Jurkat, Clone E6-1 (cell line): ENCODE results near the gene PRG3. TPM values are rescaled to one million over a fixed set of nuclear protein-coding genes. Genes with fewer than 3 reads are reported as not detected.

Experiments used
- DNase-seq: peaks from one replicate; pipeline ENCODE4 v3.0.0-alpha.2; 2011; ENCODE audit warnings: low read depth, low spot score
- H3K4me3 ChIP-seq: 2 replicates; pipeline ENCODE4 v1.5.1; 2011; ENCODE audit warnings: mild to moderate bottlenecking, low read length, control low read depth, moderate library complexity
- polyA plus RNA-seq: library from polyadenylated mRNA; unstranded; fragments of >200 nt; gene quantifications from one replicate; pipeline ENCODE4 v1.2.1, GENCODE V29; 2012; ENCODE audit warnings: missing spikeins; ENCODE audit not compliant: insufficient read length, insufficient read depth

PRG3 gene, protein sequence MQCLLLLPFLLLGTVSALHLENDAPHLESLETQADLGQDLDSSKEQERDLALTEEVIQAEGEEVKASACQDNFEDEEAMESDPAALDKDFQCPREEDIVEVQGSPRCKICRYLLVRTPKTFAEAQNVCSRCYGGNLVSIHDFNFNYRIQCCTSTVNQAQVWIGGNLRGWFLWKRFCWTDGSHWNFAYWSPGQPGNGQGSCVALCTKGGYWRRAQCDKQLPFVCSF
- polyA plus RNA-seq = not detected

DNA sequence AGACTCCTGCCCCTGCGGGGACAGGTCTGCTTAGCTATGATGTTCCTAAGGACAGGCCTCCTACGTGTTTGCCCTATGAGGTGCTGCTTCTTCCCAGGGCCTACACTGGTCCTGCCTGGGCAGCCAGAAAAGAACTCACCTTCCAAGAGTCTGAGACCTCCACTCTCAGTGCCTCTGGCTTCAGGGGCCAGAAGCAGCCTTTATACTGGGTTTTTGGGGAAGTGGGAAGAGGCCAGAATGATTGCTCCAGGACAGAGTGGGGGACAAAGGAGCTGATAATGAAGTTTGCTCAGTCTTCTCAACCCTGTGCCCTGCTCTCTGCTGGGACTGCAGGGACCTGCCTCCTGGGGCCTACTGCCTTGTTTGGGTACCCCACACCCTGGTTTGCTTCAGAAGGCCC, at the start of gene PRG3:
Gene PRG3 (minus strand): TSS at position 176 of the 400 bp plus-strand sequence. CDS start 442 bp downstream, outside the sequence.
- no peak within 1 kb of the TSS for H3K4me3 ChIP-seq
- DNase-seq = no peak

DNA sequence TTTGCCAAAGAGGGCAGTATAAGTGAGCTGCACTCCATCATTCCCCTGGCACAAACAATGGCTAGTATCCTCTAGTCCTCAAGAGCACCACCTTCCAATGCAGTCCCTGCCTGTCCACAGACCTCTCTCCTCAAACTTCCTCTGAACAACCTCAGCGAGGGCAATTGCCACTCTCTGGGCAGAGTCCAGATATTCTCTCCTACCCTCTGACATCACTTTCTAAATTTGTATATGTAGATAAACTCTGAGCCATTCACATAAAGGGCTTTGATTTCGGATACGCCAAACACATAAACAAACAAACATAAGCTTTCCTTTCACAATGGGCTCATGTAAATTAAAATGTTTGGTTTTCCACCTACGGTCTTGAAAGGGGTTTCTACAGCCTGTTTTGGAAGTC, 49.0 kb upstream of the PRG3 start:
- DNase-seq = no peak
- no peak overlapping the region for H3K4me3 ChIP-seq

DNA sequence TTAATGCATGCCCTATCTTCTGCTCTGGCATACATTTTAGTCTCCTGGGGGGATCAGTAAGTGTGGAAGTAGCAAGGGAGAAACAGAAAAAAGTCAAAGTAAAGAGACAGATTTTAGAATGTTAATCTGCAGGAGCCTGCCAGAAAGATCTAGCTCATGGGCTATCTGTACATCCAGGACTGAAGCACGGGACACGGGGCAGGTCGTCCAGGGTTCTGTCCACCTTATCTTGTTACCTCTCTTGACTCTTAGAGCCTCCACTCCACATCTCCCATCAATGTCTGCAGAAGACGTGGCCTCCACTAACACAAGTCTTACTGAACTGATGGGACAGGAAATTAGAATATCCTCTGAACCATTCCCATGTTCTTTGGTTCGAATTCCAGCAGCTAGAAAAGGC, 47.7 kb upstream of the PRG3 start:
- H3K4me3 ChIP-seq = no peak overlapping the region
- no peak for DNase-seq

DNA sequence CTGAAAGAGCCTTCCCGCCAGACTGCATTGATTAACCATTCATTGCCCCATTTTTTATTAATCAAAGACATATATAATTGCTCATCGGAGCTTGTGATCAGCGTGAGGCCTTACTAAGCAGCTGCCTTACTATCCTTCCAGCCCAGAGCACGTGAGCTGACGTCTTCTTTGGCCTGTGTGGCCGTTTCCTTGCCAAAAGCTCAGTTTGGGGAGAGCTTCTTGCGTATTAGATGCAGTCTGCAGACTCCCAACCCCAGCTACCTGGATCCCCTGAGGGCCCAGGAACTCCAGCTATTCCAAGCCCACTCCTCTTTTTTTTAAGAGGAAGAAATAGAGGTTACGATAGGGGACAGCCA, 46.8 kb upstream of the PRG3 start:
- H3K4me3 ChIP-seq = no peak overlapping the region
- DNase-seq = no peak

DNA sequence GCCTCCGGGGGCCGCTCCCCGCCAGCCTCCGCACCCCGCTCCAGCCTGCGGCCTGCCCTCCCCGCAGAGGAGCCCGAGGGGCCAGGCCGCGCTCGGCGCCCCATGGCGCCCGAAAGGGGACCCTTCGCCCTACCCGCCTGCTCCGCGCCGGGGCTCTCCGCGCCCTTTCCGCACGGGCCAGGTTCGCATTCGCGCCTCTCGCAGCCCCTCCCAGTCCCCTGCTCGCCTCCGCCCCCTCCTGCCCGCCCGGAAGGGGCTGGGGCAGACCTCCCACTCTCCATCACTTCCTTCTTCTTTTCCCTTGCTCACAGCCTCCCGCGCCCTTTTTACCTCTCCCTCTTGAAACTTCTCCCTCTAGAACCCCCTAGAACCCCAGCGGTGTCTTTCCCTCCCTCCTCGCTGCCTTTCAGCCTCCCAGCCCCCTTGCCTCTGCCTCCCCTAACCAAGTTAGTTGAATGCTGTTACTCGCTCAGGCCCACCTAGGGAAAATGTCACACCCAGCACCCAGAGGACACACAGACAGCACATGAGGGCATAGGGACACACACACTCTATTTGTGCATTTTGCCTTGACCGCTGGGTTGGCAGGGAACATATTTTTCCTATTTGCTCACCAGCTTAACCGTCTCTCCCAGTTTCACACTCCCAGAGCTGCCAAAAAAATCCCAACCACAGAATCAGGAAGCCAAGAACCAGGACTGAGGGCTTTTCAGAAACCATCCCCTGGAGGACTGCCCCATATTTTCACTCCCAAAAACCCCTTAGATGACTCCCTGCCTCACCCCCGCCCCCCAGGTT, 46.2 kb upstream of the PRG3 start, which contains the start of gene SLC43A3:
Gene SLC43A3 (minus strand): TSS at position 193 of the 798 bp plus-strand sequence. CDS start 949 bp downstream, outside the sequence.
- peak; percentile 63 for DNase-seq
- peak within 1 kb of the TSS; percentile 74 for H3K4me3 ChIP-seq

DNA sequence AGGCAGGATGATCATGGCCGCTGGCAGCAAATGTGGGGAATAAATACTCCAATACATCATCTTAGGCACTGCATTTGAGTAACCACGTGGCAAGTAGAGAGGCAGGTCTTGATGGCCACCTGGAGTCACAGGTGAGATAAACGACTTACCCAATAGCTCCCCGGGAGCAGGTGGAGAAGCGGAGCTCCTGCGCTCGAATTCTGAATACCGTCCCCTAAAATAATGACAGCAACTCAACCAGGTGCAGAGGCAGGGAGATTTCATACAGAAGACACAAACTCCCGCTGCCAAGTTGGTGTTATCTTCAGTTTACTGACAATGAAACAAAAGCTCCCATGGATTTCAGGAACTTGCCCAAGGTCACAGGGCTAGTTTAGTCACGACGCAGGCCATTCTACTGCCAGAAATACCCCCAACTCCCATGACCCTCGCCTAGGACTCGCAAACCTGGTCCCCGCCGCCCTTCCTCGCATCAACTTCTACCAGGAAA, 45.5 kb upstream of the PRG3 start:
- peak overlapping the region; percentile 74 for H3K4me3 ChIP-seq
- DNase-seq = no peak

DNA sequence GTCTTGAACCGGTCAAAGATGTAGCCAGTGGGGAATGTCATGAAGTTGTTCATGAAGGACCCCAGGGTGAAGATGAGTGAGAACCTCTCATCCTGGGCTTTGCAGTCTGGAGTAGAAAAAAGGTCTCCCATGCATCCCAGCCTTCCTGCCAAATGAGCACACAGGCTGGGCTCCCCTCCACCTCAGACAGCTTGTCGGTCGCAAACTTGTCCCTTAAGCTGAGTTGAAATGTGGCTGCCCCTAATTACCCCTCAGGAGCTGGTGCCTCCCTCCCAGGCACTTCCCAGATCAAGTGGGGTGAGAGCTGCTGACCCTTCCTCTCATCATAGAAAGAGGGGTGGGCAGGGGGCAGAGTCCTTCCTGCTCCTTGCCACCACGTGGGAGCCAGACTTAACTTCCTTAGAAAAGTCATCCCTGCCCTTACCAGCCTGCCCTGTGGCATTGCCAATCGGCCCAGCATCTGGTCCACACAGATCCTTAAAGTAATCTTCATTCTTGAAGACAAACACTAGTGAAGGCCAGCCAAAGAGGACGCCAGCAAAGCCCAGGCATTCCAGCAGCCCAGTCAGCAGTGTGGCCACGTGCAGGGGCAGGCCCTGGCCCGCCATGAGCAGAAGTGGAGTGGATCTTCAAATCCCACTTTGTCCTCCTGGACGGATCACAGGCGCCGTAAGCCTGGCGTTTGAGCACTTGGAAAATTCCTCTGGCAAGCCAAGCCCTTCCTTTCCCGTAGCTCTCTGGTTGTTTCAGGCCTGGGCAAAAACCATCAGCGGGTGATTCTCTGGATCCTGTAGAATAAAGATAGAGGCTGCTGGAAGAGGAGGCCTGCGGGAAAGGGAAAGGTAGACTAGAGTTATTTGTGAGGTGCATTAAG, 44.9 kb upstream of the PRG3 start:
- no peak for DNase-seq
- H3K4me3 ChIP-seq = peak overlapping the region; percentile 74

DNA sequence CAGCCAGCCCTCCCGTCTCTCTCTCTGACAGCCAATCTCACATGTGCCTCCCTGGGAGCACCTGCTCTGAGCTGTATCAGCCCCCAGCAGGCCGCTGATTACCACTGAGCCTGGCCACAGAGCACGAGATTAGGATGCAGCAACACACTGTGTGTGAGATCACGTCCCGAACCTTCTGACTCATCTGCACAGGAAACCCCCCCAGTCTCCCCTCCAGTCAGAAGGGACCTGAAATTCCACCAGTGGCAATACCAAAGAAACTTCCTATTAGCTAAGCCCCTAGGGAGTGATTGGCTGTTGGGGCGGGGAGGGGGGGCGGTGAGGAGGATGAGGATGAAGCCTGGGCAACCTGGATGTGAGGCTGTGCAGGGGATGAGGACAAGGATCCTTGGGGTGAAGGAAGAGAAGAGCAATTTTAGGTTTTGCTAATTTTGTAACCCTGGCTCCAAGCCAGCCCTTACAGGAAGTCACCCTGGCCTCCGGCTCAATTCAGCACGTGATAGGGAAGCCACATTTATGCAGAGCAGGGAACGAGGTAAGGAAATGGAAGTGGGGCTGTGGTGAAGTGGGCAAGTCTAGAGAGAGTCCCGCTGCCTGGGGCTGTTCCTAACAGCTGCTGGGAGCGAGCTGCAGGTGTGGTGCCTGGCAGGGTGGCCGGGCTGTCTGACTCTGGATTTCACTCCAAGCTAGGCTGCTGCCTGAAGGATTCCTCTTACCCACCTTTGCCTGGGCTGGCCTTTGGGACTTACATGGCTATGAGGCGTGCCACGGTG, 44.0 kb upstream of the PRG3 start:
- peak overlapping the region; percentile 74 for H3K4me3 ChIP-seq

DNA sequence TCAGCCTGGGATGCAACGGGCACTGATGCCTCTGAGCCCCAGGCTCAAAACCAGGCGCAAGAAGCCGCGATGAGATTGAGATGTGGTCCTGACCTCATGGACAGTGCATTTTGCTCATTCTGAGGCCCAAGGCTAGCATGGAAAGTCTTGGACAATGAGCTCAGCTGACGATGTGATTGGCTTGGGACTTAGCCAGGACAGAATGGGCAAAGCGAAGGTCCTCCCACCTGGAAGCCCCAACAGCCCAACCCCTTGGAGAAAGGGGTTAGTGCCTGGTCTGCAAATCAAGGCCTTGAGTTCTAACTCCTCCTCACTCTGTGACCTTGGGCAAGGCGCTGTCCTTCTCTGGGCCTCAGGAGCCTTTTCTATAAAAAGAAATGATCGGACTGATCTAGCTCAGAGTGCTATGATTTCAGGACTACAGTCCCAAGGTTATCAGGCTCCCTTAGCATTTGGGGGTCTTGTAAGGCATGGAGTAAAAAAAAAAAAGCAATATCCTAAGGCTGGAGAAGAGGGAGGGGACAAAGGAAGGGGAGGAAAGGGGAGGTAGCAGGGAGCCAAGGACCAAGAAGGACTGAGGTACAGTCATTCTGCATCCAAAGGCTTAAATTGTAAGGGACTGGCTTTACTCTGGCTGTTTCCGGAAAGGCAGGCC, 43.3 kb upstream of the PRG3 start:
- no peak for DNase-seq

More for the DNA sequence above, 44.0 kb upstream of the PRG3 start:
- DNase-seq = peak; percentile 96

DNA sequence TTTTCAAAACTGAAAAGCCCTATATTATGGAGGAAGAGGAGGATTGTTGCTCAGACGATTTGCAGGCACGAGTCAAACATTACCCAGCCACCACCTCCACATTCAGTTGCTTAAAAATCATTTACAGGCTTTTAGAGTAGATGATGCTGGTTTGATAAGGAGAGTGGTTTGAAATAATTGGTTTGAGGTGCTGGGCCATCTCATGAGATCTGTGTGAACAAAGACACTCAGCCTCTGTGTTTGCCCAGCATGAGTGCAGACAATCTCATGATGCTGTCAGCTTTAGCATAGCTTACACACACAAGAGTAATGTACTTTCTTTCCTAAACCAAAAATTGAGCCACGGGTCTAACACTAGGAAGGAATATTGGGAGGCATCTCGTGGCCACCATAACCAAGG, 41.7 kb upstream of the PRG3 start:
- no peak overlapping the region for H3K4me3 ChIP-seq
- DNase-seq = peak; percentile 57

More for the DNA sequence above, 43.3 kb upstream of the PRG3 start:
- H3K4me3 ChIP-seq = peak overlapping the region; percentile 74

DNA sequence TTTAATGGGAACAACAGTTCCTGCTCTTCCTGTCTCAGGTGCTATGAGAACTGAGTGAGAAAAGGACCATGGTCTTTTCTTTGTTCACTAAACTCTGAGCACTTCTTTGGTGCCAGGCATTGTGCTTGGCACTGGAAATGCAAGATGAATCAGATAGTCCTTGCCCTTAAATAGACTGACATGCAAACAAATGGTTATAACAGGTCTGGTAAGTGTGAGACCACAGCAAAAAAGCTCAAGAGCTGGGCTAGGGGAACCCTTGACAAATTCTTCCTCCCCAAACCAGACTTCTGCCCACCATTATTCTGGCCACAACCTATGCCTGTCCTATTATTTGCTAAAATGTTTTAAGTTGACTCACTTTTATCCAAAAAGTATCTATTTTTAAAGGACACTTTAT, 40.9 kb upstream of the PRG3 start:
- DNase-seq = no peak
- no peak overlapping the region for H3K4me3 ChIP-seq

DNA sequence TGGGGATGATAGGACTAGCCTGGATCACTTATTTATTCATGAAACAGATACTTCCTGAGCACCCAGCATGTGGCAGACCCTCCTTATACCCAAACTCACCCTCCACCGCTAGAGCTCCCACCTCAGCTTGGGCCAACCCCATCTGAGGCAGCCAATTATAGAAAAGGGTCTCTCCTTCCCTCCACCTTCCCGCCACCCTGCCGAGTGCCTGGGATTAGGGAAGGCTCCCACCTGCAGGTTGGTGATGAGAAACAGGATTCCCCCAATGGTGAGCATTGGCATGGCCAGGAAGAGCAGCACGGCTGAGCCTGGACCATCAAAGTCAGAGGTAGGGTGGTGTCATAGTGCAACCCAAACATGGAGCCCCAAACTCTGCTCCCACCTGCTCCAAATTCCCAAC, 40.1 kb upstream of the PRG3 start:
- no peak for DNase-seq
- no peak overlapping the region for H3K4me3 ChIP-seq

DNA sequence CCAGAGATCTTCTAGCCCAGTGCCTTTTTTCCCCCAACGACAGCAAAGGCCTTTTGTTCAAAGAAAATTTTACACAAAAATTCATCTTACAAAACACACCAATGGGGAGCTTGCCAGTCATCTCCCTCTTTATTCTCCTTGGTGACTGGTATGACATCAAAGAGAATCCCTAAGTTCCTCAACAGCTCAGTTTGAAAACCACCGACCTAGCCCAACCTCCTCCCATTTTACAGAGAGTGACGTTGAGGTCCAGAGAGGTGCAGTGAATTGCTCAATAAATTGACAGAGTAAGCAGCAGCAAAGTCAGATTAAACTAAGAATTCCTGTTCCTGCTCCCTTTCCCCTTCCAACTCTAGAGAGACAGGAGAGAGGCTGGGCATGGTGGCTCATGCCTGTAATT, 38.2 kb upstream of the PRG3 start:
- DNase-seq = no peak
- H3K4me3 ChIP-seq = no peak overlapping the region

DNA sequence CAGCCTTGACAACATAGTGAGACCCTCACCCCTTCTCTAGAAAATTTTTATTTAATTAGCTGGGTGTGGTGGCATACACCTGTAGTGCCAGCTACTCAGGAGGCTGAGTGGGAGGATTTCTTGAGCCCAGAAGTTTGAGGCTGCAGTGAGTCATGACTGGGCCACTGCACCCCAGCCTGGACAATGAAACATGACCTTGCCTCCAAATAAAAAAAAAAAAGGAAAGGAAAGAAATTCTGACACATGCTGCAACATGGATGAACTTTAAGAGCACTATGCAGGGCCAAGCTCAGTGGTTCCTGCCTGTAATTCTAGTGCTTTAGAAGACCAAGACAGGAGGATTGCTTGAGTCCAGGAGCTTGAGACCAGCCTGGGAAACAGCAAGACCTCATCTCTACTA, 37.2 kb upstream of the PRG3 start:
- no peak for DNase-seq

DNA sequence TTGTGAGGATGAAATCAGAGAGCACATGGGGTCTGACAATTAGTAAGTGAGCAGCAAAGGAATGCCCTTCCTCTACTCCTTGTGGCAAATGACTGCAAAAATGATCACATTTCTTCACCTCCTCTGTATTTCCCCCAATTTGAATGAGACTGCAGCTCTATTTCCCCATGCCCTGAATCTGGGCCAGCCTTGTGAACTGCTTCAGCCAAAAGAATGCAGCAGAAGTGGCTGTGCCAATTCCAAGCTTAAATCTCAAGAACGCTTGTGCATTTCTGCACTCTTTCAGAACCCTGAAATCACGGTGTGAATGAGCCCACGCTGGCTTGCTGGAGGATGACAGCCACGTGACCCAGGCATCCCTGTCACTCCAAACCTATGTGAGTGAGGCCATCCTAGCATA, 36.1 kb upstream of the PRG3 start:
- DNase-seq = no peak
- H3K4me3 ChIP-seq = no peak overlapping the region

More for the DNA sequence above, 37.2 kb upstream of the PRG3 start:
- H3K4me3 ChIP-seq = no peak overlapping the region

DNA sequence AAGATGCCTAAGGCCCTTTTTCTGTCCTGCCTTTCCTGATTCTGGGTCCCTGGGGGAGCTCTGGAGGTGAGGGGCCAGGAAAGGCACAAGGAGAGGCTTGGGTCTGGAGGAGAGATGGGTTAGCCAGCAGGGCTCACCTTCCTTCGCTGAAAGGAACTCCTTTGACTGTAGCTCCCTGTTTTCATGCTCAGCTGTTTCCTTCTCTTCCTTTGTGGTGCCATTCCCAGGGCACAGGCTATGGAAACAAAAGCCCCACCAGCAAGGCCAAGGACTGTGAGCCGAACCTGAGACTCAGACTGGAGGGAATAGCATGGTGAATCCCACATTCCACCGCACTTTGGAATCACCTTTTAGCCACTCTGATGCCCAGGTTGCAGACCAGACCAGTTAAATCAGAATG, 35.5 kb upstream of the PRG3 start:
- no peak overlapping the region for H3K4me3 ChIP-seq
- DNase-seq = no peak

DNA sequence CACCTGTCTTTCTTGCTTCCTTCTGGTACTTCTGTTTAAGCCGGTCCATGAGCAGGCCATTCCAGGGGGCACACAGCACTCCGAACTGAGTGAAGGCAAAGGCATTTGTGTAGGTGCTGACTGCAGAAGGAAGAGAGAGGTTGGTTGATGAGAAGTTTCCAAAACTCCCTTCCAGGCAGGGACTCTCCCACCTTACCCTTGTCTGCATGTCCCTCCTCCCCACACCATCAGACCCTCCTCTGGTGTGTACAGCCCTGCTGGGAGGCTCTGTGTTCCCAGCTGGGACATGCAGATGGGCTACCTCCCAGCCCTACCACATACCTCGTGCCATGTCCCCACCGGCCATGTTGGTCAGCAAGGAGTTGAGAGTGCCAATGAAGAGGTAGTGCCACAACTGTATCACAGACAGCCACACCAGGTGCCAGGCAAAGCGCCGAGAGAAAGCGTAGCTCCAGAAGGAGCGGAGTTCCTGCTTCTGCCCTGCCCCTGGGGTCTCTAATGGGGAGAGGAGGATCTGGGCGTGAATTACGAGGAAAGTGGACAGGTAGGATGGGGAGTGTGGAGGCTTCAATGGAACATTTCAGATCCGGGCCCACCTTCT, 33.8 kb upstream of the PRG3 start:
- H3K4me3 ChIP-seq = no peak overlapping the region
- no peak for DNase-seq

DNA sequence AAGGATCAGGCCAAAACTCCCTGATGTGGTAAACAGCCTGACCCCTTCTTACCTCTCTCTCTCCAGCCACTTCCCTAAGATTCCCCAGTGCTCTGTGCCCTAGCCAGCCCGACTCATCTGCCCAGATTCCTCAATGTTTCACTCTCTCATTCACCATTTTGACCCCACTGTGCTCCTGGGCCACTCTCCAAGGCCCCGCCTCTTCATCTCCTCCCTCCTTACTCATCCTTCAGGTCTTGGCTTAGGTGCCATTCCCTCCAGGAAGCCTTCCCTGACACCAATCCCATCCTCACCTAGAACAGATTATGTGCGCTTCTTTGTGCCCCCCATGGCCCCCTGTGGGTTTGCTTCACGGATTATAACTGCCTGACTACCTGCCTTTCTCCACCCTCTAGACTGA, 32.7 kb upstream of the PRG3 start:
- no peak overlapping the region for H3K4me3 ChIP-seq

More for the DNA sequence above, 32.7 kb upstream of the PRG3 start:
- no peak for DNase-seq
